NB4 (cell line): ENCODE data around the gene PHC3.

Experiments
- MAX ChIP-seq: IDR thresholded peaks from 2 replicates; pipeline ENCODE4 v1.6.1; 2011; ENCODE audit warnings: low read depth, low read length
- MYC ChIP-seq: IDR thresholded peaks from 2 replicates; pipeline ENCODE4 v1.6.1; 2011; ENCODE audit warnings: low read depth, low read length
- POLR2A ChIP-seq: IDR thresholded peaks from 2 replicates; pipeline ENCODE4 v1.6.1; 2011; ENCODE audit warnings: mild to moderate bottlenecking; ENCODE audit not compliant: insufficient read length; ENCODE audit errors: extremely low read depth
- TF ChIP-seq, protein P1 (sequence below): IDR thresholded peaks from one replicate; pipeline ENCODE4 v1.5.1; 2012; ENCODE audit warnings: low read depth, low read length

DNA sequence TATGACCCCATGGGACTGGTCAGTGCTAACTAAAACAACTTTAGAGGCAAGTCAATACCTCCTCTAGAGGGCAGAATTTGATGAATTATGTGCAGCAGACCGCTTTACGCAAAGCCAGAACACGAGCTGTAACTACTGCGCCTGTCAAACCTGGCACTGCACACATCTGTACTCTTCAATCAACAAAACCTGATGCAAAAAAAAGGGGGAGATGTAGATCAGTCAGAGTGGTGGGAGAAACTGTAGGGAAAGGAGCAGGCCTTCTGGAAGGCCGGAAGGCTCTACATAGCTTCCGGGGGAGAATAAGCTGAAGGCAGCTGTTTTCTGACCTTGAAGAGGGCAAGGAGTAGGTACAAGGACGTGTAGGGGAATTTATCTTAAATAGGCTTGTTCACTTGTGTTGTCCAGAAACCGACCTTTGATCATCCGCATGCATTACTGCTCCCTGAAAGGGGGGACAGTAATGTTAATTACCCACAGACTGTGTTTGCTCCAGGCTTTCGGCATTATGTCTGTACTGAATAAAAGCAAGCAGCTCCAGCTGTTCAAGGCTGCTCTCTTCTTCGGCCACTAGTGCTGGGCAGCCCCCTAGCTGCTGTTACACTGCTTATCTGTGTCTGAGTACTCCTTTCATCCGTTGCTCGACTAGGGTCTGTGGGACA, 102.8 kb downstream of the PHC3 start:
- no peak for TF ChIP-seq POLR2A
- TF ChIP-seq, protein P1, sequence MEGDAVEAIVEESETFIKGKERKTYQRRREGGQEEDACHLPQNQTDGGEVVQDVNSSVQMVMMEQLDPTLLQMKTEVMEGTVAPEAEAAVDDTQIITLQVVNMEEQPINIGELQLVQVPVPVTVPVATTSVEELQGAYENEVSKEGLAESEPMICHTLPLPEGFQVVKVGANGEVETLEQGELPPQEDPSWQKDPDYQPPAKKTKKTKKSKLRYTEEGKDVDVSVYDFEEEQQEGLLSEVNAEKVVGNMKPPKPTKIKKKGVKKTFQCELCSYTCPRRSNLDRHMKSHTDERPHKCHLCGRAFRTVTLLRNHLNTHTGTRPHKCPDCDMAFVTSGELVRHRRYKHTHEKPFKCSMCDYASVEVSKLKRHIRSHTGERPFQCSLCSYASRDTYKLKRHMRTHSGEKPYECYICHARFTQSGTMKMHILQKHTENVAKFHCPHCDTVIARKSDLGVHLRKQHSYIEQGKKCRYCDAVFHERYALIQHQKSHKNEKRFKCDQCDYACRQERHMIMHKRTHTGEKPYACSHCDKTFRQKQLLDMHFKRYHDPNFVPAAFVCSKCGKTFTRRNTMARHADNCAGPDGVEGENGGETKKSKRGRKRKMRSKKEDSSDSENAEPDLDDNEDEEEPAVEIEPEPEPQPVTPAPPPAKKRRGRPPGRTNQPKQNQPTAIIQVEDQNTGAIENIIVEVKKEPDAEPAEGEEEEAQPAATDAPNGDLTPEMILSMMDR, result peak; percentile 33
- no peak for TF ChIP-seq MYC
- TF ChIP-seq MAX, result no peak
